SK-N-SH (cell line): ENCODE data around the gene PROSER3.

Source experiments
- EP300 ChIP-seq, 2 experiments: IDR thresholded peaks; 2 replicates each; pipeline versions ENCODE4 v1.4.0 to v1.6.1; 2012; ENCODE audit warnings: borderline replicate concordance in 1 of 2, low read depth in 1 of 2, low read length in 1 of 2
- JUND ChIP-seq: IDR thresholded peaks from 2 replicates; pipeline ENCODE4 v1.4.0; 2012
- SIN3A ChIP-seq: IDR thresholded peaks from 2 replicates; pipeline ENCODE4 v1.6.1; 2012; ENCODE audit warnings: low read depth, mild to moderate bottlenecking, low read length, moderate library complexity, borderline replicate concordance
- TCF12 ChIP-seq: IDR thresholded peaks from 2 replicates; pipeline ENCODE4 v1.4.0; 2012
- TF ChIP-seq, protein P1 (sequence below): fragments of 200-600 bp; sonication (generic); IDR thresholded peaks from 2 replicates; pipeline ENCODE4 v1.6.1; 2017; ENCODE audit warnings: antibody characterized with exemption, mild to moderate bottlenecking, moderate library complexity
- TF ChIP-seq, protein P2 (sequence below): fragments of 150-350 bp; IDR thresholded peaks from 2 replicates; pipeline ENCODE4 v1.6.1; 2016; ENCODE audit warnings: mild to moderate bottlenecking, low read depth, low read length
- TF ChIP-seq, protein P3 (sequence below): IDR thresholded peaks from 2 replicates; pipeline ENCODE4; 2012
- TF ChIP-seq, protein P4 (sequence below): IDR thresholded peaks from 2 replicates; pipeline ENCODE4 v1.4.0; 2012; ENCODE audit warnings: low read depth

DNA sequence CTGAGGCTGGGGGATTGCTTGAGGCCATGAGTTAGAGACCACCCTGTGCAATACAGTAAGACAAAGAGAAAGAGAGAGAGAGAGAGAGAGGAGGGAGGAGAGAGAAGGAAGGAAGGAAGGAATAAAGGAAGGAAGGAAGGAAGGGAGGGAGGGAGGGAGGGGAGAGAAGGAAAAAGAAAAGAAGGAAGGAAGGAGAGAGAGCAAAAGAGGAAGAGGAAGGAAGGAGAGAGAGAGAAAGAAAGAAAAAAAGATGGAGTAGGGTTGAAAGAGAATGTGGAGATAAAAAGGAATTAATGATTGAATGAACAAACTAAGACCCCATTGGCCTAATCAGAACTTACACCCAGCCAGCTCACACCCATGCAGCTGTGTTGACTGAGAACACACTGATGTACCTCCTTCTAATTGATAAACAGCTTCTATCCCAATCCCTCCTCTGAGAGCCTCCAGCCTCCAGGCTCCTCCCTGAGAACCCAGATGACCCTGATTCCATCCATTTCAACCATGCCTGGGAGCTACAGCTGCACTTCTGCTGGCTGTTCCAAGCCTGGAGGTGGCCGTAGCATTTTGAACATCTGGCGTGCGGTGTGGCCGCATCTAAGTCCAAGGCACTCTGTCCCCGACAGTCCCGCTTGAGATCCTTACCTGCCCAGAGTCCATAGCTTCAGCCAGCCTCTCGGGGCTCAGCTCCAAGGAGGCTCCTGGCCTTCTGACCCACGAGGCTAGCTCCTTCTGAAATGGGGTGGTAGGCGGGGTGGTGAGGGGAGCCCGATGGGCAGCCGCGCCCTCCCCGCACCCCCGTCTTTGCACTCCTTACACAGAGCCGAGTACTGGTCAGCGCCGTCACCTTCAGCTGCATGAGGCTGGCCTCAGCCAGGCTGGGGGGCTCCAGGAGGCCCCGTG lies 53.6 kb downstream of the PROSER3 start:
- TF ChIP-seq, protein P1, sequence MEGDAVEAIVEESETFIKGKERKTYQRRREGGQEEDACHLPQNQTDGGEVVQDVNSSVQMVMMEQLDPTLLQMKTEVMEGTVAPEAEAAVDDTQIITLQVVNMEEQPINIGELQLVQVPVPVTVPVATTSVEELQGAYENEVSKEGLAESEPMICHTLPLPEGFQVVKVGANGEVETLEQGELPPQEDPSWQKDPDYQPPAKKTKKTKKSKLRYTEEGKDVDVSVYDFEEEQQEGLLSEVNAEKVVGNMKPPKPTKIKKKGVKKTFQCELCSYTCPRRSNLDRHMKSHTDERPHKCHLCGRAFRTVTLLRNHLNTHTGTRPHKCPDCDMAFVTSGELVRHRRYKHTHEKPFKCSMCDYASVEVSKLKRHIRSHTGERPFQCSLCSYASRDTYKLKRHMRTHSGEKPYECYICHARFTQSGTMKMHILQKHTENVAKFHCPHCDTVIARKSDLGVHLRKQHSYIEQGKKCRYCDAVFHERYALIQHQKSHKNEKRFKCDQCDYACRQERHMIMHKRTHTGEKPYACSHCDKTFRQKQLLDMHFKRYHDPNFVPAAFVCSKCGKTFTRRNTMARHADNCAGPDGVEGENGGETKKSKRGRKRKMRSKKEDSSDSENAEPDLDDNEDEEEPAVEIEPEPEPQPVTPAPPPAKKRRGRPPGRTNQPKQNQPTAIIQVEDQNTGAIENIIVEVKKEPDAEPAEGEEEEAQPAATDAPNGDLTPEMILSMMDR, result no peak
- TF ChIP-seq SIN3A (no peak), JUND (no peak), EP300 (IDR thresholded peaks at IDR 0.05; ENCODE audit: borderline replicate concordance in 1 of 2, low read depth in 1 of 2, low read length in 1 of 2) (no peak), TCF12 (no peak)
- TF ChIP-seq, protein P2, sequence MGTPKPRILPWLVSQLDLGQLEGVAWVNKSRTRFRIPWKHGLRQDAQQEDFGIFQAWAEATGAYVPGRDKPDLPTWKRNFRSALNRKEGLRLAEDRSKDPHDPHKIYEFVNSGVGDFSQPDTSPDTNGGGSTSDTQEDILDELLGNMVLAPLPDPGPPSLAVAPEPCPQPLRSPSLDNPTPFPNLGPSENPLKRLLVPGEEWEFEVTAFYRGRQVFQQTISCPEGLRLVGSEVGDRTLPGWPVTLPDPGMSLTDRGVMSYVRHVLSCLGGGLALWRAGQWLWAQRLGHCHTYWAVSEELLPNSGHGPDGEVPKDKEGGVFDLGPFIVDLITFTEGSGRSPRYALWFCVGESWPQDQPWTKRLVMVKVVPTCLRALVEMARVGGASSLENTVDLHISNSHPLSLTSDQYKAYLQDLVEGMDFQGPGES, result no peak
- TF ChIP-seq, protein P3, sequence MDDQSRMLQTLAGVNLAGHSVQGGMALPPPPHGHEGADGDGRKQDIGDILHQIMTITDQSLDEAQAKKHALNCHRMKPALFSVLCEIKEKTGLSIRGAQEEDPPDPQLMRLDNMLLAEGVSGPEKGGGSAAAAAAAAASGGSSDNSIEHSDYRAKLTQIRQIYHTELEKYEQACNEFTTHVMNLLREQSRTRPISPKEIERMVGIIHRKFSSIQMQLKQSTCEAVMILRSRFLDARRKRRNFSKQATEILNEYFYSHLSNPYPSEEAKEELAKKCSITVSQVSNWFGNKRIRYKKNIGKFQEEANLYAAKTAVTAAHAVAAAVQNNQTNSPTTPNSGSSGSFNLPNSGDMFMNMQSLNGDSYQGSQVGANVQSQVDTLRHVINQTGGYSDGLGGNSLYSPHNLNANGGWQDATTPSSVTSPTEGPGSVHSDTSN, result no peak
- TF ChIP-seq, protein P4, sequence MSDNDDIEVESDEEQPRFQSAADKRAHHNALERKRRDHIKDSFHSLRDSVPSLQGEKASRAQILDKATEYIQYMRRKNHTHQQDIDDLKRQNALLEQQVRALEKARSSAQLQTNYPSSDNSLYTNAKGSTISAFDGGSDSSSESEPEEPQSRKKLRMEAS, result no peak
